GM18858 (cell line): ENCODE data around the gene NOG.

Source experiments
- ATAC-seq: cut with Tn5 transposase; IDR thresholded peaks from one replicate; pipeline ENCODE4 v1.9.1; 2021; ENCODE audit not compliant: unreplicated experiment

The NOG gene

GRCh38 chr17:56596691-56597494 lies 3.4 kb downstream of the NOG start:
- no peak for ATAC-seq

GRCh38 chr17:56597495-56597990 lies 4.0 kb downstream of the NOG start:
- no peak for ATAC-seq

GRCh38 chr17:56598466-56598865 lies 5.0 kb downstream of the NOG start:
- ATAC-seq, result no peak

GRCh38 chr17:56599088-56599487 lies 5.6 kb downstream of the NOG start:
- no peak for ATAC-seq

- no peak for ATAC-seq
Observed at GRCh38 chr17:56599566-56599965, 6.1 kb downstream of the NOG start.

GRCh38 chr17:56600256-56600655 lies 6.8 kb downstream of the NOG start:
- ATAC-seq, result no peak

- ATAC-seq, result no peak
Observed at GRCh38 chr17:56601591-56601990, 8.1 kb downstream of the NOG start.

- no peak for ATAC-seq
Observed at GRCh38 chr17:56602292-56603130, 9.0 kb downstream of the NOG start.

- ATAC-seq, result no peak
Observed at GRCh38 chr17:56603486-56604238, 10.2 kb downstream of the NOG start.

- no peak for ATAC-seq
Observed at GRCh38 chr17:56604691-56605290, 11.3 kb downstream of the NOG start.

GRCh38 chr17:56608944-56609343 lies 15.4 kb downstream of the NOG start:
- ATAC-seq, result no peak

- ATAC-seq, result no peak
Observed at GRCh38 chr17:56610321-56610720, 16.8 kb downstream of the NOG start.

GRCh38 chr17:56613131-56613530 lies 19.6 kb downstream of the NOG start:
- ATAC-seq, result no peak

GRCh38 chr17:56614522-56614921 lies 21.0 kb downstream of the NOG start:
- ATAC-seq, result no peak

GRCh38 chr17:56616239-56616638 lies 22.7 kb downstream of the NOG start:
- ATAC-seq, result no peak

- no peak for ATAC-seq
Observed at GRCh38 chr17:56623383-56623782, 29.9 kb downstream of the NOG start.

GRCh38 chr17:56624309-56624708 lies 30.8 kb downstream of the NOG start:
- no peak for ATAC-seq

GRCh38 chr17:56624912-56625311 lies 31.4 kb downstream of the NOG start:
- ATAC-seq, result no peak

GRCh38 chr17:56629531-56630075 lies 36.1 kb downstream of the NOG start:
- ATAC-seq, result no peak

- ATAC-seq, result no peak
Observed at GRCh38 chr17:56630202-56630601, 36.7 kb downstream of the NOG start.

- ATAC-seq, result no peak
Observed at GRCh38 chr17:56633681-56634080, 40.2 kb downstream of the NOG start.
